ENCODE data around the gene TOX3. TPM values are rescaled to one million over a fixed set of nuclear protein-coding genes. Genes with fewer than 3 reads are reported as not detected.
A peak's percentile ranks its signal among the peaks of the same experiment; 100 is the strongest.

Gene TOX3
- total and polyA plus RNA-seq, 2 of the 13 experiments (the other 11 are each of a cell fraction or from before 2014, with no cell fraction given) = 14.5 to 98.6 TPM

- H3K79me2 ChIP-seq (ENCODE audit: insufficient read depth, low read length) = peaks cover 99% of the 10 kb centered on the region
- no peak overlapping the region for H2AFZ ChIP-seq (ENCODE audit: low read length)
- ChIA-PET CTCF (ENCODE audit: low intra/inter-chr PET ratio, low total read pairs) (no interaction called here), POLR2A (interaction anchor here (1.1 to 2.9 kb wide), 3 partner anchors 9 to 39 kb away, joined by 3 to 10 read pairs (median 4); partner anchors contain the start of gene TOX3)
- peaks cover 19 to 48% of the 10 kb centered on the region in 2 experiments for H3K36me3 ChIP-seq (replicated peaks in 1 of 2; ENCODE audit: control insufficient read depth in 1 of 2, insufficient read depth in 2 of 2, low read length in 2 of 2)
- ATAC-seq (no peak), FAIRE-seq (no peak), DNase-seq (ENCODE audit: low spot score) (no peak)
- H3K4me3 ChIP-seq (replicated peaks in 1 of 3; ENCODE audit: insufficient read depth in 1 of 3, low read depth in 2 of 3, low read length in 3 of 3) = no peak overlapping the region
- H3K9ac ChIP-seq (ENCODE audit: insufficient read depth, low read depth, low read length) = no peak overlapping the region
- peaks cover 80% of the 10 kb centered on the region for H3K4me1 ChIP-seq (ENCODE audit: insufficient read depth, low read length)
- TF ChIP-seq ZSCAN21 (CRISPR knock-in tag; IDR thresholded peaks at IDR 0.05; ENCODE audit: borderline replicate concordance) = no peak
- peak in 1 of 2 experiments; percentile 78; a peak in 1 of 4 replicates for TF ChIP-seq ATF4 (CRISPR knock-in tag; IDR thresholded peaks at IDR 0.05)
- peak; percentile 32 for TF ChIP-seq AGO2 (optimal IDR thresholded peaks at IDR 0.05; ENCODE audit: low read depth, low read length)
- TF ChIP-seq SAFB2 (CRISPR knock-in tag; IDR thresholded peaks at IDR 0.05; ENCODE audit: borderline replicate concordance, low read depth) = no peak
- TF ChIP-seq ATF7 (IDR thresholded peaks at IDR 0.05) = peak; percentile 35; the same call in 1 of the 2 replicates
- no peak for TF ChIP-seq ATF7 (CRISPR knock-in tag; IDR thresholded peaks at IDR 0.05)
- H4K20me1 ChIP-seq (ENCODE audit: insufficient read depth, low read length) = peaks cover 84% of the 10 kb centered on the region
- no peaks in the 10 kb centered on the region for H3K9me3 ChIP-seq (ENCODE audit: low read length)
- in situ Hi-C loops (cut with HindIII; ENCODE audit: extremely low pct_ligation_motif_present, low pct_unique_long_range_greater_than_20kb) = no loop called here
- no peak overlapping the region for H3K27ac ChIP-seq (ENCODE audit: extremely low read length, insufficient read depth, low read length)
- H3K4me2 ChIP-seq (ENCODE audit: low read depth, low read length) = no peak overlapping the region
- intact Hi-C loops (cut with micrococcal nuclease; ENCODE audit: unreplicated experiment) = no loop called here
- BruUV-seq (replicated peaks) = no TSS peak
- H3K27me3 ChIP-seq (ENCODE audit: control insufficient read depth in 1 of 2, insufficient read depth in 2 of 2, low read length in 2 of 2) = no peaks in the 10 kb centered on the region
Observed at GRCh38 chr16:52539191-52539590, 7.8 kb downstream of the TOX3 start.

GRCh38 chr16:52538511-52538910 lies 8.4 kb downstream of the TOX3 start:
- in situ Hi-C loops (cut with HindIII; ENCODE audit: extremely low pct_ligation_motif_present, low pct_unique_long_range_greater_than_20kb) (no loop called here), intact Hi-C loops (cut with micrococcal nuclease; ENCODE audit: unreplicated experiment) (no loop called here)
- Histone ChIP-seq H3K4me1 (ENCODE audit: insufficient read depth, low read length) (peaks cover 83% of the 10 kb centered on the region), H4K20me1 (ENCODE audit: insufficient read depth, low read length) (peaks cover 81% of the 10 kb centered on the region), H3K27me3 (ENCODE audit: control insufficient read depth in 1 of 2, insufficient read depth in 2 of 2, low read length in 2 of 2) (no peaks in the 10 kb centered on the region), H2AFZ (ENCODE audit: low read length) (no peak overlapping the region), H3K9me3 (ENCODE audit: low read length) (no peaks in the 10 kb centered on the region), H3K27ac (ENCODE audit: extremely low read length, insufficient read depth, low read length) (no peak overlapping the region), H3K4me3 (replicated peaks in 1 of 3; ENCODE audit: insufficient read depth in 1 of 3, low read depth in 2 of 3, low read length in 3 of 3) (no peak overlapping the region), H3K36me3 (replicated peaks in 1 of 2; ENCODE audit: control insufficient read depth in 1 of 2, insufficient read depth in 2 of 2, low read length in 2 of 2) (peaks cover 19 to 54% of the 10 kb centered on the region in 2 experiments), H3K4me2 (ENCODE audit: low read depth, low read length) (no peak overlapping the region), H3K9ac (ENCODE audit: insufficient read depth, low read depth, low read length) (no peak overlapping the region), H3K79me2 (ENCODE audit: insufficient read depth, low read length) (peaks cover 99% of the 10 kb centered on the region)
- ChIA-PET POLR2A (interaction anchor here (1.2 to 2.9 kb wide), 3 partner anchors 9 to 41 kb away, joined by 3 to 10 read pairs (median 4); partner anchors contain the start of gene TOX3), CTCF (ENCODE audit: low intra/inter-chr PET ratio, low total read pairs) (no interaction called here)
- BruUV-seq (replicated peaks) = no TSS peak
- FAIRE-seq (no peak), ATAC-seq (no peak), DNase-seq (ENCODE audit: low spot score) (no peak)
- WGBS (ENCODE audit: low lambda C conversion rate) = 82% methylated on average over 1 of the region's 1 CpG
- no peak for TF ChIP-seq PBX2 (CRISPR knock-in tag; IDR thresholded peaks at IDR 0.05)
- no peak for TF ChIP-seq ZSCAN29 (CRISPR knock-in tag; conservative IDR thresholded peaks at IDR 0.05)
- no peak for TF ChIP-seq ZNF562 (CRISPR knock-in tag; IDR thresholded peaks at IDR 0.05; ENCODE audit: borderline replicate concordance)
- no peak for TF ChIP-seq ARNT2 (CRISPR knock-in tag; IDR thresholded peaks at IDR 0.05; ENCODE audit: low read depth)
- no peak for TF ChIP-seq DMAP1 (CRISPR knock-in tag; IDR thresholded peaks at IDR 0.05)
- TF ChIP-seq HNRNPLL (IDR thresholded peaks at IDR 0.05; ENCODE audit: low read depth, low read length, poor library complexity, severe bottlenecking) = no peak
- no peak for TF ChIP-seq ZNF772 (CRISPR knock-in tag; IDR thresholded peaks at IDR 0.05)
- no peak for TF ChIP-seq ATF7 (IDR thresholded peaks at IDR 0.05)
- no peak for TF ChIP-seq ATF7 (CRISPR knock-in tag; IDR thresholded peaks at IDR 0.05)
- TF ChIP-seq RAD21 (CRISPR knock-in tag; IDR thresholded peaks at IDR 0.05) = no peak
- no peak for TF ChIP-seq ZNF691 (CRISPR knock-in tag; IDR thresholded peaks at IDR 0.05; ENCODE audit: borderline replicate concordance, low read depth)
- TF ChIP-seq RARA (CRISPR knock-in tag; IDR thresholded peaks at IDR 0.05) = no peak
- TF ChIP-seq ZNF329 (CRISPR knock-in tag; IDR thresholded peaks at IDR 0.05; ENCODE audit: low read depth) = no peak
- TF ChIP-seq ARNT (IDR thresholded peaks at IDR 0.05) = no peak
